SK-N-SH (cell line): ENCODE data around the gene MOB2. TPM values are rescaled to one million over a fixed set of nuclear protein-coding genes. Genes with fewer than 3 reads are reported as not detected.

Source experiments
- CTCF ChIA-PET: fragments of 300-600, 350-600 bp; formaldehyde crosslinking; extraction: SDS; loops from one replicate; lab custom pipeline; 2021; lab: Yijun Ruan, JAX
- POLR2A ChIA-PET: fragments of 350-600 bp; sonication (Branson Sonifier 250); formaldehyde crosslinking; extraction: SDS; loops from one replicate; lab custom pipeline; 2020; ENCODE audit warnings: antibody characterized with exemption, inconsistent platforms; lab: Yijun Ruan, JAX
- DNase-seq: peaks from one replicate; pipeline ENCODE4 v3.0.0; 2012
- H2AFZ ChIP-seq: fragments of 200-600 bp; sonication (generic); 2 replicates; pipeline ENCODE4 v1.8.1; 2016; ENCODE audit warnings: antibody characterized with exemption, mild to moderate bottlenecking, low read depth
- H3F3A ChIP-seq: fragments of 200-600 bp; sonication (generic); replicated peaks from 2 replicates; pipeline ENCODE3; 2016; ENCODE audit warnings: antibody characterized with exemption, mild to moderate bottlenecking; ENCODE audit not compliant: insufficient read depth
- H3K27ac ChIP-seq, 2 experiments: fragments of 200-500 bp in 1 of 2; fragments of 200-600 bp in 1 of 2; sonication (Bioruptor generic) in 1 of 2; sonication (generic), shearing (Covaris generic) in 1 of 2; 2 replicates each; pipeline versions ENCODE4 v1.5.1 to v1.6.1; 2014 to 2016; ENCODE audit warnings: low read depth in 2 of 2, inconsistent platforms in 1 of 2, low read length in 1 of 2, mild to moderate bottlenecking in 1 of 2, mixed read lengths in 1 of 2
- H3K27me3 ChIP-seq: fragments of 200-600 bp; sonication (generic), shearing (Covaris generic); 2 replicates; pipeline ENCODE4 v1.6.1; 2016; ENCODE audit warnings: mixed run types; ENCODE audit not compliant: insufficient read depth
- H3K36me3 ChIP-seq, 2 experiments: fragments of 200-500 bp in 1 of 2; fragments of 200-600 bp in 1 of 2; sonication (Bioruptor generic) in 1 of 2; sonication (generic) in 1 of 2; replicated peaks in 1 of 2; 2 replicates each; pipeline versions ENCODE3 to v1.5.1; 2014 to 2016; ENCODE audit warnings: low read length in 1 of 2, mild to moderate bottlenecking in 1 of 2; ENCODE audit not compliant: insufficient read depth in 2 of 2, control insufficient read depth in 1 of 2
- H3K4me1 ChIP-seq, 2 experiments: fragments of 200-500 bp in 1 of 2; fragments of 200-600 bp in 1 of 2; sonication (Bioruptor generic) in 1 of 2; sonication (generic), shearing (Covaris generic) in 1 of 2; 2 replicates each; pipeline versions ENCODE4 v1.5.1 to v1.6.1; 2014 to 2016; ENCODE audit warnings: low read depth in 1 of 2, low read length in 1 of 2, mixed run types in 1 of 2; ENCODE audit not compliant: insufficient read depth in 2 of 2, control insufficient read depth in 1 of 2
- H3K4me2 ChIP-seq: fragments of 200-600 bp; sonication (generic), shearing (Covaris generic); 2 replicates; pipeline ENCODE4 v1.6.1; 2017; ENCODE audit warnings: mixed run types
- H3K4me3 ChIP-seq, 2 experiments: fragments of 200-500 bp in 1 of 2; fragments of 200-600 bp in 1 of 2; sonication (Bioruptor generic) in 1 of 2; sonication (generic), shearing (Covaris generic) in 1 of 2; 2 replicates each; pipeline versions ENCODE4 v1.5.1 to v1.8.1; 2014 to 2016; ENCODE audit warnings: low read depth in 2 of 2, inconsistent platforms in 1 of 2, low read length in 1 of 2, mild to moderate bottlenecking in 1 of 2, mixed read lengths in 1 of 2, moderate library complexity in 1 of 2
- H3K79me2 ChIP-seq: fragments of 200-600 bp; sonication (generic); 2 replicates; pipeline ENCODE4 v1.8.1; 2017; ENCODE audit warnings: mild to moderate bottlenecking; ENCODE audit not compliant: insufficient read depth
- H3K9ac ChIP-seq: fragments of 200-600 bp; sonication (generic); 2 replicates; pipeline ENCODE4 v1.6.1; 2017; ENCODE audit warnings: mixed run types
- H3K9me2 ChIP-seq: fragments of 200-600 bp; sonication (generic); 2 replicates; pipeline ENCODE4 v1.6.1; 2017; ENCODE audit warnings: mixed run types
- H3K9me3 ChIP-seq: fragments of 200-600 bp; sonication (generic); 2 replicates; pipeline ENCODE4 v1.6.1; 2017; ENCODE audit warnings: mixed run types, mild to moderate bottlenecking, moderate library complexity
- H4K20me1 ChIP-seq: fragments of 200-600 bp; sonication (generic); 2 replicates; pipeline ENCODE4 v1.6.1; 2017; ENCODE audit warnings: mild to moderate bottlenecking, mixed run types; ENCODE audit not compliant: insufficient read depth
- CHD2 ChIP-seq: fragments of 150-350 bp; IDR thresholded peaks from 2 replicates; pipeline ENCODE4 v1.6.1; 2018; ENCODE audit warnings: low read length; ENCODE audit not compliant: partially characterized antibody
- ELF1 ChIP-seq: IDR thresholded peaks from 2 replicates; pipeline ENCODE4 v1.4.0; 2012
- EP300 ChIP-seq, 2 experiments: IDR thresholded peaks; 2 replicates each; pipeline versions ENCODE4 v1.4.0 to v1.6.1; 2012; ENCODE audit warnings: borderline replicate concordance in 1 of 2, low read depth in 1 of 2, low read length in 1 of 2
- EZH2phosphoT487 ChIP-seq: fragments of 200-600 bp; sonication (generic); IDR thresholded peaks from 2 replicates; pipeline ENCODE4 v1.6.1; 2017; ENCODE audit warnings: low read depth, mixed run types, mild to moderate bottlenecking, antibody characterized with exemption, moderate library complexity, borderline replicate concordance
- FOXJ3 ChIP-seq: sonication (generic); formaldehyde crosslinking; IDR thresholded peaks from 2 replicates; pipeline ENCODE4 v1.5.1; 2020; ENCODE audit warnings: mild to moderate bottlenecking, missing genetic modification reagents
- FOXM1 ChIP-seq: IDR thresholded peaks from 2 replicates; pipeline ENCODE4 v1.4.0; 2012; ENCODE audit warnings: low read depth, mild to moderate bottlenecking
- GABPA ChIP-seq: IDR thresholded peaks from 2 replicates; pipeline ENCODE4 v1.4.0; 2012; ENCODE audit warnings: low read depth, mild to moderate bottlenecking
- GATA2 ChIP-seq: sonication (generic); formaldehyde crosslinking; IDR thresholded peaks from 2 replicates; pipeline ENCODE4 v1.5.0; 2020; ENCODE audit warnings: mild to moderate bottlenecking, missing genetic modification reagents
- MEF2A ChIP-seq: IDR thresholded peaks from 2 replicates; pipeline ENCODE4 v1.4.0; 2012; ENCODE audit warnings: low read depth, borderline replicate concordance
- MXI1 ChIP-seq: IDR thresholded peaks from 2 replicates; pipeline ENCODE4 v1.6.1; 2012; ENCODE audit warnings: mild to moderate bottlenecking, low read depth, low read length, improper control_type of control experiment
- NFIC ChIP-seq: IDR thresholded peaks from 2 replicates; pipeline ENCODE4 v1.4.0; 2012; ENCODE audit warnings: borderline replicate concordance
- NRF1 ChIP-seq: IDR thresholded peaks from 2 replicates; pipeline ENCODE4 v1.6.1; 2012; ENCODE audit warnings: low read depth, mild to moderate bottlenecking, low read length
- RCOR1 ChIP-seq: fragments of 150-350 bp; IDR thresholded peaks from 2 replicates; pipeline ENCODE4 v1.6.1; 2017; ENCODE audit warnings: antibody characterized with exemption, low read length
- RFX5 ChIP-seq: IDR thresholded peaks from 2 replicates; pipeline ENCODE4 v1.6.1; 2012; ENCODE audit warnings: mild to moderate bottlenecking, improper control_type of control experiment, low read length
- SIN3A ChIP-seq: IDR thresholded peaks from 2 replicates; pipeline ENCODE4 v1.6.1; 2012; ENCODE audit warnings: low read depth, mild to moderate bottlenecking, low read length, moderate library complexity, borderline replicate concordance
- SMC3 ChIP-seq: IDR thresholded peaks from 2 replicates; pipeline ENCODE4 v1.6.1; 2012; ENCODE audit warnings: low read depth, low read length, improper control_type of control experiment
- TAF1 ChIP-seq: IDR thresholded peaks from 2 replicates; pipeline ENCODE4 v1.6.1; 2012; ENCODE audit warnings: low read depth, mild to moderate bottlenecking, low read length, moderate library complexity, borderline replicate concordance
- TCF12 ChIP-seq: IDR thresholded peaks from 2 replicates; pipeline ENCODE4 v1.4.0; 2012
- TEAD4 ChIP-seq: IDR thresholded peaks from 2 replicates; pipeline ENCODE4 v1.4.0; 2012; ENCODE audit warnings: mild to moderate bottlenecking, borderline replicate concordance; ENCODE audit not compliant: insufficient read depth
- YY1 ChIP-seq: IDR thresholded peaks from 2 replicates; pipeline ENCODE4 v1.4.0; 2012; ENCODE audit warnings: low read depth, mild to moderate bottlenecking
- WGBS: methylation state at CpG from one replicate; pipeline ENCODE4 v1.1.6; 2017; ENCODE audit warnings: low lambda C conversion rate; 5-methylcytosine and 5-hydroxymethylcytosine counted together
- polyA plus RNA-seq, 3 experiments: library from polyadenylated mRNA; depleted of rRNA; stranded (reverse); fragments of >200 nt; gene quantifications; 2 replicates each; pipeline ENCODE4 v1.2.3, GENCODE V29; 2012
- TF ChIP-seq, protein P1 (sequence below): IDR thresholded peaks from 2 replicates; pipeline ENCODE4; 2012
- TF ChIP-seq, protein P2 (sequence below): IDR thresholded peaks from 2 replicates; pipeline ENCODE4 v1.4.0; 2012; ENCODE audit warnings: low read depth, borderline replicate concordance
- TF ChIP-seq, protein P3 (sequence below): fragments of 150-350 bp; IDR thresholded peaks from 2 replicates; pipeline ENCODE4 v1.6.1; 2016; ENCODE audit warnings: mild to moderate bottlenecking, low read depth, low read length
- TF ChIP-seq, protein P4 (sequence below): IDR thresholded peaks from 2 replicates; pipeline ENCODE4 v1.4.0; 2012; ENCODE audit warnings: low read depth

The MOB2 gene
- polyA plus RNA-seq, 1 of the 3 experiments (the other 2 are of a cell fraction): 45.8 TPM

DNA sequence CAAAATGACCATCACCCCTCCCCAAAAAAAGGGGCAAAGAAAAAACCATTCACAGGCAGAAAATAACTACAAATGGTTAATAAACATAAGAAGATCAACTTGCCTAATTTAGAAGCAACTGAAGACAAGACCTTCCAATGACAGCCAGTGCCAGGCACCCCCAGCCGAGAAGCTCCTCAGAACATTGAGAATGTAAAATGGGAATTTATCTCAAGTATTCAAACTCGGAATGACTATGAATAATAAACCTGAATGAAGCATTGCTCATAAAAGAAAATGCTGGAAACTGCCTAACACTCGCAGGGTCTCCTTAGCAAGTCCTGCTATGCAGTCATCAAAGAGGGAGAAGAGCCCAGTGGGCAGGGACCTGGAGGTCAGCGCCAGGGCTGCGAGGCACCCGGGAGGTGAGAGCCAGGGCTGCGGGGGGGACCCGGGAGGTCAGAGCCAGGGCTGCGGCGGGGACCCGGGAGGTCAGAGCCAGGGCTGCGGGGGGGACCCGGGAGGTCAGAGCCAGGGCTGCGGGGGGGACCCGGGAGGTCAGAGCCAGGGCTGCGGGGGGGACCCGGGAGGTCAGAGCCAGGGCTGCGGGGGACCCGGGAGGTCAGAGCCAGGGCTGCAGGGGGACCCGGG is 23.2 kb upstream of the MOB2 start (continued):
- TF ChIP-seq GATA2 (CRISPR knock-in tag) (no peak), ELF1 (no peak), NRF1 (no peak), GABPA (no peak), RFX5 (no peak), RCOR1 (no peak), NFIC (no peak), SMC3 (no peak), EZH2phosphoT487 (no peak), FOXJ3 (no peak)
- TF ChIP-seq, protein P1, sequence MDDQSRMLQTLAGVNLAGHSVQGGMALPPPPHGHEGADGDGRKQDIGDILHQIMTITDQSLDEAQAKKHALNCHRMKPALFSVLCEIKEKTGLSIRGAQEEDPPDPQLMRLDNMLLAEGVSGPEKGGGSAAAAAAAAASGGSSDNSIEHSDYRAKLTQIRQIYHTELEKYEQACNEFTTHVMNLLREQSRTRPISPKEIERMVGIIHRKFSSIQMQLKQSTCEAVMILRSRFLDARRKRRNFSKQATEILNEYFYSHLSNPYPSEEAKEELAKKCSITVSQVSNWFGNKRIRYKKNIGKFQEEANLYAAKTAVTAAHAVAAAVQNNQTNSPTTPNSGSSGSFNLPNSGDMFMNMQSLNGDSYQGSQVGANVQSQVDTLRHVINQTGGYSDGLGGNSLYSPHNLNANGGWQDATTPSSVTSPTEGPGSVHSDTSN: no peak
- TF ChIP-seq, protein P2, sequence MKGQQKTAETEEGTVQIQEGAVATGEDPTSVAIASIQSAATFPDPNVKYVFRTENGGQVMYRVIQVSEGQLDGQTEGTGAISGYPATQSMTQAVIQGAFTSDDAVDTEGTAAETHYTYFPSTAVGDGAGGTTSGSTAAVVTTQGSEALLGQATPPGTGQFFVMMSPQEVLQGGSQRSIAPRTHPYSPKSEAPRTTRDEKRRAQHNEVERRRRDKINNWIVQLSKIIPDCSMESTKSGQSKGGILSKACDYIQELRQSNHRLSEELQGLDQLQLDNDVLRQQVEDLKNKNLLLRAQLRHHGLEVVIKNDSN: no peak

DNA sequence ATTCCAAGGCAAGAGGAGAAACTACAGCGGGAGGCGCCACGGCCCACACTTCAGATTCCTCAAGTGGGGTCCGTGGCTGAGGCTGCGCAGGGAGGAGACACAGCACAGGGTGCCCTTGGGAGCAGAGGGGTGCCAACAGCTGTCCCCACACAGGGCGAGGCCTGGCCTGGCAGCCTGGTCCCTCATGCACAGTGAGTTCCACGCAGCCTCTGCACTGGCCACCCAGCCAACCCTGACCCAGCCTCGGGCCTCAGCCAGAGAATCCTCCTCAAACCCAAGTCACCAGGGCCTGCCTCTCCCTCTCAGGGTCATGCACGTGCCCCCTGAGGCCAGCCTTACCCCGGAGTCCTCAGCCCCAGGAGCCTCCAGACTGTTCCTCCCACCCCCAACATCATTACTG is 22.4 kb upstream of the MOB2 start:
- H3K36me3 ChIP-seq: no peaks in the 10 kb centered on the region
- H3K27me3 ChIP-seq: no peaks in the 10 kb centered on the region
- DNase-seq: no peak
- ChIA-PET POLR2A (no interaction called here), CTCF (interaction anchor here (1.1 to 1.3 kb wide), 2 partner anchors 60 to 199 kb away, joined by 3 read pairs; no protein-coding TSS in a partner anchor)
- H3K9ac ChIP-seq: no peak overlapping the region
- H3K79me2 ChIP-seq: peaks cover 58% of the 10 kb centered on the region; the same call in 1 of the 2 replicates
- no peak overlapping the region for H3K4me3 ChIP-seq
- peaks cover 0 to 36% of the 10 kb centered on the region in 2 experiments; a peak in 1 of 4 replicates for H3K4me1 ChIP-seq
- no peak overlapping the region for H3K4me2 ChIP-seq
- no peak overlapping the region for H2AFZ ChIP-seq
- WGBS: 96% methylated on average over 5 of the region's 10 CpGs
- no peaks in the 10 kb centered on the region for H3K9me2 ChIP-seq
- peaks cover 4% of the 10 kb centered on the region for H3F3A ChIP-seq
- TF ChIP-seq EP300 (IDR thresholded peaks at IDR 0.05; ENCODE audit: borderline replicate concordance in 1 of 2, low read depth in 1 of 2, low read length in 1 of 2) (no peak), YY1 (no peak), SMC3 (no peak), MEF2A (no peak), CHD2 (no peak), FOXJ3 (no peak), FOXM1 (no peak), SIN3A (no peak), MXI1 (no peak), TEAD4 (no peak), TCF12 (no peak), TAF1 (no peak), ELF1 (no peak), GABPA (no peak), NFIC (no peak)
- TF ChIP-seq, protein P1: no peak
- TF ChIP-seq, protein P2: no peak
- TF ChIP-seq, protein P3, sequence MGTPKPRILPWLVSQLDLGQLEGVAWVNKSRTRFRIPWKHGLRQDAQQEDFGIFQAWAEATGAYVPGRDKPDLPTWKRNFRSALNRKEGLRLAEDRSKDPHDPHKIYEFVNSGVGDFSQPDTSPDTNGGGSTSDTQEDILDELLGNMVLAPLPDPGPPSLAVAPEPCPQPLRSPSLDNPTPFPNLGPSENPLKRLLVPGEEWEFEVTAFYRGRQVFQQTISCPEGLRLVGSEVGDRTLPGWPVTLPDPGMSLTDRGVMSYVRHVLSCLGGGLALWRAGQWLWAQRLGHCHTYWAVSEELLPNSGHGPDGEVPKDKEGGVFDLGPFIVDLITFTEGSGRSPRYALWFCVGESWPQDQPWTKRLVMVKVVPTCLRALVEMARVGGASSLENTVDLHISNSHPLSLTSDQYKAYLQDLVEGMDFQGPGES: no peak
- TF ChIP-seq, protein P4, sequence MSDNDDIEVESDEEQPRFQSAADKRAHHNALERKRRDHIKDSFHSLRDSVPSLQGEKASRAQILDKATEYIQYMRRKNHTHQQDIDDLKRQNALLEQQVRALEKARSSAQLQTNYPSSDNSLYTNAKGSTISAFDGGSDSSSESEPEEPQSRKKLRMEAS: no peak
- TF ChIP-seq, all 33 proteins: peak for 0
- Histone ChIP-seq H3K9me3 (no peaks in the 10 kb centered on the region), H4K20me1 (peaks cover 85% of the 10 kb centered on the region), H3K27ac (no peak overlapping the region)
